Right cardiac atrium (tissue), 5 donors: Measurements from ENCODE around the gene EXOSC6. TPM values are rescaled to one million over a fixed set of nuclear protein-coding genes. Genes with fewer than 3 reads are reported as not detected.
A peak's percentile ranks its signal among the peaks of the same experiment; 100 is the strongest.
"Not testable (repeated sequence)": the region's sequence is repeated elsewhere in the genome, so short reads cannot be mapped to it uniquely, and the experiment has no call there.

ENCODE experiments used
- ATAC-seq, 2 donors: fragments of 200-7000 bp; cut with Tn5 transposase; one replicate each; pipeline versions ENCODE4 v1.8.0 to v1.9.1; 2020; ENCODE audit warnings: moderate library complexity in 2 of 2, mild to moderate bottlenecking in 1 of 2
- DNase-seq, 3 donors: peaks; one replicate each; pipeline ENCODE4 v3.0.0-alpha.2; 2020
- H3K27ac ChIP-seq: one replicate; pipeline ENCODE4 v1.5.1; 2013; ENCODE audit warnings: mild to moderate bottlenecking, low read length, control low read depth, moderate library complexity
- H3K27me3 ChIP-seq: one replicate; pipeline ENCODE4 v1.6.1; 2013; ENCODE audit not compliant: control insufficient read depth, insufficient read depth
- H3K4me1 ChIP-seq: one replicate; pipeline ENCODE4 v1.6.1; 2013; ENCODE audit warnings: low read length; ENCODE audit not compliant: control insufficient read depth, insufficient read depth
- H3K4me3 ChIP-seq: one replicate; pipeline ENCODE4 v1.5.1; 2013; ENCODE audit warnings: low read length, control low read depth
- H3K9me3 ChIP-seq: one replicate; pipeline ENCODE4 v1.6.1; 2013; ENCODE audit warnings: low read length; ENCODE audit not compliant: control insufficient read depth
- WGBS: extraction: QIAGEN DNeasy Blood & Tissue Kit; methylation state at CpG from one replicate; pipeline ENCODE4 v1.1.7; 2013; 5-methylcytosine and 5-hydroxymethylcytosine counted together
- intact Hi-C, 4 donors: fragments of 100-400 bp; cut with DNase I; formaldehyde crosslinking; loops; one replicate each; pipeline versions ENCODE4 v1.11.0 to v1.14.0; 2022 to 2023
- polyA plus RNA-seq: library from polyadenylated mRNA; stranded (reverse); fragments of 200-250 nt; gene quantifications from one replicate; pipeline ENCODE4 v1.2.3, GENCODE V29; 2013
- total RNA-seq, 4 donors: library from RNA; stranded (reverse); fragmentation: NEBNext Ultra II Directional; extraction: Animal tissue kit (Norgen Biotek cat#: 25700); gene quantifications; one replicate each; pipeline ENCODE4 v1.2.1, GENCODE V29; 2021
- donor health status: healthy with polysubstance abuse.
- donor health status: DM: no; HTN: yes; CAD: no.
- donor health status: DM: no; HTN: no; CAD: no.
- donor health status: DM: no; HTN: yes; CAD: no; lungs with severe emphysema.
- donor health status: DM: yes; HTN: yes; CAD: no.

EXOSC6 gene
- total and polyA plus RNA-seq, 5 donors, result 8.7 to 18.5 (median 14.6) TPM

DNA sequence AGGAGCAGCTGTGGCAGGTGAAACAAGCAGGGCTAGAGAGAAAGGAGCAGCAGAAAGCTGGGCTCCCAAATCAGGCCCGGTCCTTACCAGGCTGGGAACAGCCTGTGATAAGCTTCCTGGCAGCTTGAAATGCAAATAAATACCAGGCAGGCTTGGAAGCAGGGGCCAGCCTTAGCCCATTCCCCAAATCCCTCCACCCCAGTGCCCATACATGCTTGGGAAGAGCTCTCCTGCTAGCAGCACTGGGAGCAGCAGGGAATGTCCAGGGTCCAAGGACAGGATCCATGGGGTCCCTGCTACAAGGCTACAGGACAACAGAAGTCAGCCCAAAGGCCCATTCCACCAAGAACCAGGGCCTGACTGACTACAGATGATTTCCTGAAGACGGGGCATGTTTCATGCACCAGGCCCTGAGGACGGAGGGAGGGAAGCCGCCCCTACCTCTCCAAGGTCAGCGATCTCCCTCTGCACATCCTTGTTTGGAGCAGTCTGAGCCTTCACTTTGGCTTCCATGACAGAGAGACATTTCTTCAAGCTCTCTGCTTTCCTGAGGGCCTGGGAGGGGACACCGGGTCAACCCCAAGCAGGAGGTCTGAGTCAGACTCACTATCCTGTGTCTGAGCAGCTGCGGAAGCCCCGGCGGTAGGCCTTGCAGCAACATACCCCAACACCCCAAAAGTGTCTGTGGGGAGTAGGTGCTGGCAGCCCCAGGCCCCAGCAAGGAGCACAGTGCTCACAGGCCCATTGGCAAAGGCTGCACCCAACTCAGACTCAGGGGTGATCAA is 2.6 kb upstream of the EXOSC6 start:
- 92% methylated on average over 9 of the region's 9 CpGs for WGBS
- no peak overlapping the region for H3K4me3 ChIP-seq
- ATAC-seq, result no peak
- no peak for DNase-seq
- no peaks in the 10 kb centered on the region for H3K27me3 ChIP-seq
- no peaks in the 10 kb centered on the region for H3K4me1 ChIP-seq
- H3K9me3 ChIP-seq, result no peaks in the 10 kb centered on the region
- intact Hi-C loops, result no loop called here
- no peak overlapping the region for H3K27ac ChIP-seq

DNA sequence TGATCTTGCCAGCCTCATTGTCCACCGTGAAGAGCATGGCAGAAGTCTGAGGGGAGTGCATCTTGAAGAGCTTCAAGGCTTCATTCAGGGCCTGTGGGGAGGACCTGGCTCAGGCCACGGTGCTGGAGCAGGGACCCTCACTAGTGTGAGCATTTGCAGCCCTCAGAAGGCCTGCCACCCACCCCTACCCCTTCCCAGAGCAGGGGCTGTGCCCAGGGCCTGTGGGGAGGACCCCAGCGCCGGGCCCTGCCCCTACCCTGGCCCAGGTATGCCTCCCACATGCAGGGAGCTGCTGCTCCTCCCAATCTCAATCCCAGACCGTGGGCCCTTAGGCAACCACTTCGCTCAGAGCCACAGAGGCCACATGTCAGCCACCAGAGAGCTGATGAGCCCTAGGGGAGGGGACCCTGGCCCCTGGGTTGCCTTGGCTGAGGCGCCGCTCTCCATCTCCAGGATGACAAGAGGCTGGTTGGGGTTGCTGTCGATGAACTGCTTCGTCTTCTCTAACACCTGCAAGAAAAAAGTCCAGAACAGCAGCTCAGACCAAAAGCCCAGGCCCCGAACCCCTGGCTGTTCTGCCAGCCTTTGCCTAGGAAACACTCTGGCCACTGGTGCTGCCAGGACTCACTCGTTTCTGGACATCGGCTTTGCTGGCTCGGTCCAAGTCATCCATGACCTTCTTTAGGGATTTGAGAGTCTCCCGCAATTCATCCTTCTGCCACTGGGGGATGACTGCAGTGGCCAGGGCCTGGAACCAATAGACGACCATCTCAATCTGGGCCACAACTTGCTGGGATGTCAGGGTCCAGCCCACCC is 1.8 kb upstream of the EXOSC6 start:
- Histone ChIP-seq H3K9me3 (no peaks in the 10 kb centered on the region), H3K4me1 (no peaks in the 10 kb centered on the region), H3K4me3 (no peak overlapping the region), H3K27me3 (no peaks in the 10 kb centered on the region), H3K27ac (no peak overlapping the region)
- intact Hi-C loops, result no loop called here
- 78% methylated on average over 16 of the region's 16 CpGs for WGBS
- no peak for ATAC-seq
- DNase-seq, result no peak

- Histone ChIP-seq H3K4me3 (no peak overlapping the region), H3K27ac (no peak overlapping the region), H3K4me1 (no peaks in the 10 kb centered on the region), H3K27me3 (no peaks in the 10 kb centered on the region), H3K9me3 (no peaks in the 10 kb centered on the region)
- WGBS, result 77% methylated on average over 21 of the region's 21 CpGs
- intact Hi-C loops, result no loop called here
- ATAC-seq (peak in 1 of 2 donors; percentile 2), DNase-seq (peak in 1 of 3 donors; percentile 62)
Measured at GRCh38 chr16:70252355-70252988, 732 bp upstream of the EXOSC6 start.

DNA sequence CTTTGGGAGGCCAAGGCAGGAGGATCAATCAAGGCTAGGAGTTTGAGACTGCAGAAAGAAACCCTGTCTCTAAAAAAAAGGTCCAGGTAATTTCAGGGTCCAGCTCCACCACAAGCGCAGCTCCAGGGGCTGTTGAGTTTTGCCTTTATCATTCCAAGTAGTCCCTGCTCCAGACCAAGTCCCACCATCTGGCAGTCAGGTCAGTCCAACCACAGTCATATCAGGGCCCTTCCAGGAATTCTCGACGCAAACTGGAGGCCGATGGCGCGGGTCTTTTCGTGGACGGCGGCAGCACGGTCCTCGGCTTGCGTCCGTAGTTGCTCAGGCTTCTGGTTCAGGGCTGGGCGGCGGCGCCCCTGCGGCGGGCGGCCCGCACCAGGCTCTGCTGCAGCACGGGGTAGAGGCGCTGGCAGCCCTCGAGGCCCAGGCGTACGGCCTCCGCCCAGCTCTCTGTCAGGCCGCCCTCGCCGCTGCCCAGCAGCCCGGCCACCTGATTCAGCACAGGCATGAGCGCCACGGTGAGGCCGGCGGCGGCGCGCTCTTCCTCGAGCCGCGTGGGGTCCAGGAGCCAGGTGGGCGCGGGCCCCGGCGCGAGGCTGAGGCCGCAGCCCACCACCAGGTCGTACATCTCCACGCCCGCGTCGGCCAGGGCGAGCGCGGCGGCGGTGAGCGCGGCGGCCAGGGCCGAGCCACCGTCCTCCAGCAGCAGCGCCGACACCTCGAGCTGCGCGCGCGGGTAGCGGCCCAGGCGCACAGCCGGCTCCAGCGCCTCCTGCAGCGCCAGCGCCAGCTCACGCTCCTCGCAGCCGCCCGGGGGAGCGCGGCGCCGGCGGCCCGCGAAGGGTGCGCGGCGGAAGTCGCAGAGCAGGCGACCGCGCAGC is 752 bp downstream of the EXOSC6 start:
- intact Hi-C loops, result no loop called here
- DNase-seq, result peak; percentile 50 to 72 (median 68)
- peak overlapping the region; percentile 89 for H3K27ac ChIP-seq
- no peaks in the 10 kb centered on the region for H3K4me1 ChIP-seq
- H3K9me3 ChIP-seq, result no peaks in the 10 kb centered on the region
- no peaks in the 10 kb centered on the region for H3K27me3 ChIP-seq
- ATAC-seq, result peak; percentile 41 to 60
- H3K4me3 ChIP-seq, result peak overlapping the region; percentile 84
- WGBS, result under 1% methylated on average over 92 of the region's 92 CpGs

DNA sequence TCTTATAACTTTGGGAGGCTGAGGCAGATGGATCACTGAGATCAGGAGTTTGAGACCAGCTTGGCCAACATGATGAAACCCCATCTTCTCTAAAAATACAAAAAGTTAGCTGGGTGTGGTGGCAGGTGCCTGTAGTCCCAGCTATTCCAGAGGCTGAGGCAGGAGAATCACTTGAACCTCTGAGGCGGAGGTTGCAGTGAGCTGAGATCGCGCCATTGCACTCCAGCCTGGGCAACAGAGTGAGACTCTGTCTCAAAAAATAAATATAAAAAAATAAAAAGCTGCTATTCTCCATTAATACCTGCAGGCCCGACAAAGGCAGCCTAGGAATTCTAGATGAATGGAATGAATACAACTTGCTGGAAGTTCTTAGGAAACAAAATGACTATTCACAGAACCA is 2.0 kb downstream of the EXOSC6 start:
- DNase-seq, H3K9me3 ChIP-seq, ATAC-seq, H3K4me1 ChIP-seq, H3K4me3 ChIP-seq, intact Hi-C loops, H3K27ac ChIP-seq, H3K27me3 ChIP-seq: not testable (repeated sequence)
- 92% methylated on average over 4 of the region's 4 CpGs for WGBS

- DNase-seq, intact Hi-C loops: not testable (repeated sequence)
Measured at GRCh38 chr16:70238773-70239172, 13.0 kb downstream of the EXOSC6 start.

DNA sequence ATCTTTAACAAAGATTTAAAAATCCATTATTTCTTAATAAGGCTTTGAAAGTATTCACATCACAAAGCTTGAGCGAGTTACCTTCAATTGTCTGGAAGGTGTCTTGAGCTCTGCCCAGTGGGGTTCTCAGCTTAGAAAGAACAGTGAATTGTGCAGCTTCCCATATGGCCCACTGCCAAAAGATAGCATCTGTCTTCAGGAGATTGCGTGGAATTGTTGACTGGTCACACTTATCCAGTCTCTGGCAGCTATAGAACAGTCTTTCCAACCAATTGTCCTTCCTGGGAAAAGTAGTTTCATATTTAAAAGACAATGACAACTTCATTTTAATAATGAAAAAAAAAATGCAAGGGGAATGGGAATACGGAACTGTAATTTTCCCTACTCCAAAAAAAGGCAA is 19.9 kb downstream of the EXOSC6 start:
- H3K27me3 ChIP-seq, H3K4me1 ChIP-seq, intact Hi-C loops, DNase-seq, H3K4me3 ChIP-seq, H3K27ac ChIP-seq, ATAC-seq, H3K9me3 ChIP-seq: not testable (repeated sequence)
- 52% methylated on average over 2 of the region's 3 CpGs for WGBS

More at GRCh38 chr16:70238773-70239172, 13.0 kb downstream of the EXOSC6 start:
- ATAC-seq, H3K4me3 ChIP-seq, H3K9me3 ChIP-seq, H3K4me1 ChIP-seq, H3K27ac ChIP-seq, H3K27me3 ChIP-seq: not testable (repeated sequence)

DNA sequence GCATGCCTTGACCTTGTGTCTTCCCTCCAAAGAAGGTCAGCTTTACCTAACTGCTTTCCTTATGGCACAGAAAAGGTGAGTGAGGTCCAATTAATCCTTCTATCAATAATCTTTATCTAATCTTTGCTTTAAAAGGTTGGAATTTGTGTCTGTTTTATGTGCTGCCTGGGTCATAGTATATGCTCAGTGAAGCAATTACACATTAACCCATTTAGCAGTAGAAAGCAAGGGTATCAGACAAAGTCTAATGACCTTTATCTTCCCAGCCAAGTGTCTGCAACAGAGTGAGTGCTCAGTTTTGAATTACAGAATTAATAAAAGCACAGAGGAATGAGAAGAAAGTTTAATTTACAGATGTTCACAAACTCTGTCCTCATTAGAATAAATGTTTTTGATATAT is 25.7 kb downstream of the EXOSC6 start:
- H3K9me3 ChIP-seq, H3K27ac ChIP-seq, H3K27me3 ChIP-seq, H3K4me3 ChIP-seq, H3K4me1 ChIP-seq, ATAC-seq, intact Hi-C loops, DNase-seq: not testable (repeated sequence)

- H3K4me3 ChIP-seq, H3K9me3 ChIP-seq, DNase-seq, H3K4me1 ChIP-seq, H3K27ac ChIP-seq, intact Hi-C loops, ATAC-seq, H3K27me3 ChIP-seq: not testable (repeated sequence)
- WGBS, result 98% methylated on average over 4 of the region's 4 CpGs
Measured at GRCh38 chr16:70225430-70225829, 26.3 kb downstream of the EXOSC6 start.

DNA sequence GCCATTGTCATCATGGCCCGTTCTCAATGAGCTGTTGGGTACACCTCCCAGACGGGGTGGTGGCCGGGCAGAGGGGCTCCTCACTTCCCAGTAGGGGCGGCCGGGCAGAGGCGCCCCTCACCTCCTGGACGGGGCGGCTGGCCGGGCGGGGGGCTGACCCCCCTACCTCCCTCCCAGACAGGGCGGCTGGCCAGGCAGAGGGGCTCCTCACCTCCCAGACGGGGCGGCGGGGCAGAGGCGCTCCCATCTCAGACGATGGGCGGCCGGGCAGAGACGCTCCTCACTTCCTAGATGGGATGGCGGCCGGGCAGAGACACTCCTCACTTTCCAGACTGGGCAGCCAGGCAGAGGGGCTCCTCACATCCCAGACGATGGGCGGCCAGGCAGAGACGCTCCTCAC is 27.1 kb downstream of the EXOSC6 start:
- H3K27ac ChIP-seq, DNase-seq, H3K9me3 ChIP-seq, H3K4me1 ChIP-seq, intact Hi-C loops, ATAC-seq, H3K4me3 ChIP-seq, H3K27me3 ChIP-seq: not testable (repeated sequence)
- WGBS, result 98% methylated on average over 18 of the region's 24 CpGs
